Peyer's patch (tissue), 4 donors: ENCODE measurements around the gene VAMP2. TPM values are rescaled to one million over a fixed set of nuclear protein-coding genes. Genes with fewer than 3 reads are reported as not detected.
A peak's percentile ranks its signal among the peaks of the same experiment; 100 is the strongest.
"Not testable (repeated sequence)": the region's sequence is repeated elsewhere in the genome, so short reads cannot be mapped to it uniquely, and the experiment has no call there.

Experiments used
- DNase-seq, 3 donors: peaks; one replicate each; pipeline ENCODE4 v3.0.0-alpha.2; 2017 to 2019
- H3K27ac ChIP-seq, 4 donors: fragments of 200-600 bp; sonication (generic); one replicate each; pipeline ENCODE4 v1.5.1; 2016 to 2019
- H3K27me3 ChIP-seq, 2 donors: fragments of 200-600 bp; sonication (generic); one replicate each; pipeline ENCODE4 v1.5.1; 2019
- H3K36me3 ChIP-seq, 3 donors: fragments of 200-600 bp; sonication (generic); one replicate each; pipeline ENCODE4 v1.5.1; 2016 to 2019
- H3K4me1 ChIP-seq, 4 donors: fragments of 200-600 bp; sonication (generic); one replicate each; pipeline ENCODE4 v1.5.1; 2016 to 2019
- H3K4me3 ChIP-seq, 4 donors: fragments of 200-600 bp; sonication (generic); 1 replicate in 3 of 4; 2 replicates in 1 of 4; pipeline ENCODE4 v1.5.1; 2016 to 2019; ENCODE audit warnings: mild to moderate bottlenecking in 1 of 4
- H3K9me3 ChIP-seq, 4 donors: fragments of 200-600 bp; sonication (generic); one replicate each; pipeline ENCODE4 v1.5.1; 2016 to 2019; ENCODE audit warnings: mild to moderate bottlenecking in 1 of 4
- CTCF ChIP-seq, 6 experiments: fragments of 450-650 bp in 4 of 6; fragments of 200-600 bp in 2 of 6; sonication (generic) in 1 of 6; IDR thresholded peaks; one replicate each; pipeline ENCODE4 v1.5.1; 2017 to 2019; ENCODE audit warnings: antibody characterized with exemption in 6 of 6, mild to moderate bottlenecking in 3 of 6, moderate library complexity in 1 of 6
- POLR2A ChIP-seq, 2 donors: fragments of 450-650 bp; IDR thresholded peaks; one replicate each; pipeline ENCODE4 v1.5.1; 2017; ENCODE audit warnings: antibody characterized with exemption in 2 of 2, mild to moderate bottlenecking in 2 of 2, moderate library complexity in 2 of 2
- total RNA-seq, 4 donors: library from RNA; depleted of rRNA; stranded (reverse); fragments of >200 nt; gene quantifications; one replicate each; pipeline ENCODE4 v1.1.0, GENCODE V29; 2016

Gene VAMP2
- total RNA-seq, 4 donors from 2014 or later: 10.7 to 40.2 (median 32.4) TPM

- TF ChIP-seq CTCF (IDR thresholded peaks at IDR 0.05) (peak in 2 of 6 experiments; percentile 0 to 28), POLR2A (IDR thresholded peaks at IDR 0.05) (peak; percentile 100)
Observed at GRCh38 chr17:8173056-8173870, 10.5 kb upstream of the VAMP2 start.

GRCh38 chr17:8170186-8170585, 7.4 kb upstream of the VAMP2 start:
- not testable (repeated sequence) for H3K36me3 ChIP-seq, H3K9me3 ChIP-seq, H3K27ac ChIP-seq, H3K4me3 ChIP-seq, DNase-seq, H3K27me3 ChIP-seq
- H3K4me1 ChIP-seq: peaks cover 0 to 11% (median 0%) of the 10 kb centered on the region in 4 donors

More at GRCh38 chr17:8173056-8173870, 10.5 kb upstream of the VAMP2 start:
- Histone ChIP-seq H3K4me3 (peak overlapping the region; percentile 36 to 46 (median 42)), H3K27me3 (no peaks in the 10 kb centered on the region), H3K27ac (peak overlapping the region; percentile 80 to 95 (median 89)), H3K36me3 (no peaks in the 10 kb centered on the region), H3K9me3 (no peaks in the 10 kb centered on the region), H3K4me1 (peaks cover 6 to 28% (median 9%) of the 10 kb centered on the region in 4 donors)
- peak; percentile 59 to 94 (median 88) for DNase-seq

DNA sequence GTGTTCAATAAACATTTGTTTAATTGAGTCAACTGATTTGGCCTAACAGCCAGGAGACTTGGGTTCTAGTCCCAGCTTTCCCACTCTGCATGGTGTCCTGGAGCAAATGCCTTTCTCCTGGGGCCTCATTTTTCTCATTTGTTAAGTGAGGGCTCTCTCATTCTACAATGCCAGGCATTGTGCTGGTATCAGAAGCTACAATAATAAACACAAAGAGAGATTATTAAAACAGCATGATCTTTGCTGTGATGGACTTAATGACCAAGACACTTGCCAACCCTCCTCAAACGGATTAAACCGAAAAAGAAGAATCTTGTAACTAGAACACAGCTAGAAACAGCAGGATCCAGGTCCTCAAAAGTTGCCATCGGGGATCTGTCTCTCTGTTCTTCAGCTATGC, 4.8 kb upstream of the VAMP2 start:
- Histone ChIP-seq H3K27me3 (no peaks in the 10 kb centered on the region), H3K27ac (no peak overlapping the region), H3K4me1 (peaks cover 0 to 19% (median 9%) of the 10 kb centered on the region in 4 donors), H3K4me3 (no peak overlapping the region), H3K36me3 (no peaks in the 10 kb centered on the region), H3K9me3 (no peaks in the 10 kb centered on the region)
- TF ChIP-seq CTCF (IDR thresholded peaks at IDR 0.05) (no peak), POLR2A (IDR thresholded peaks at IDR 0.05) (no peak)
- no peak for DNase-seq

DNA sequence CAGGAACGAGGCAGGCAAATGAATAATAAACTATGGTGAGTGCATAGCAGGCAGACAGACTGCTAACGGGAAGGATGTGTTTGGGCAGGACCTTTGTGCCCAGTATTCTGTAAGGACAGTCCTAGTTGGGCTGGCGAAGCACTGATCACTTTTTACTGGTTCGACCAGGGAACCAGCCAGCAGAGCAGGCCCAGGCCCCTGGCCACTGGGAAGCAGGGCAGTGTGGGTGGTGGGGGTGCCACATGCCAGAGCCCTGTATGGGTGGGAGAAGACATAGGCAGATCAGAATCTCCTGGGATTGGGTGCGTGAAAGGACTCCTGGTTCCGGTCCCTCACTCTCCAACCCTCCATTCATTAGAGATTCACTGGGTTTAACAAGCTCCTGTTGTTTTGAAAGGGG, 4.0 kb upstream of the VAMP2 start:
- Histone ChIP-seq H3K9me3 (no peaks in the 10 kb centered on the region), H3K4me3 (no peak overlapping the region), H3K27me3 (no peaks in the 10 kb centered on the region), H3K27ac (no peak overlapping the region), H3K4me1 (peaks cover under 1 to 22% (median 11%) of the 10 kb centered on the region in 4 donors), H3K36me3 (no peaks in the 10 kb centered on the region)
- TF ChIP-seq POLR2A (IDR thresholded peaks at IDR 0.05) (no peak), CTCF (IDR thresholded peaks at IDR 0.05) (no peak)
- peak in 1 of 3 donors; percentile 11 for DNase-seq

- peak overlapping the region; percentile 99 to 100 (median 100) for H3K27ac ChIP-seq
- no peak overlapping the region for H3K4me3 ChIP-seq
- peaks cover 0 to 14% (median 0%) of the 10 kb centered on the region in 3 donors for H3K36me3 ChIP-seq
- peaks cover 9 to 39% (median 16%) of the 10 kb centered on the region in 4 donors for H3K4me1 ChIP-seq
- H3K27me3 ChIP-seq: no peaks in the 10 kb centered on the region
- TF ChIP-seq CTCF (IDR thresholded peaks at IDR 0.05): no peak
- DNase-seq: peak in 1 of 3 donors; percentile 31
- H3K9me3 ChIP-seq: no peaks in the 10 kb centered on the region
Observed at GRCh38 chr17:8164815-8165131, 2.0 kb upstream of the VAMP2 start.

- Histone ChIP-seq H3K27ac (peak overlapping the region; percentile 99 to 100 (median 100)), H3K4me1 (peaks cover 9 to 45% (median 16%) of the 10 kb centered on the region in 4 donors), H3K4me3 (peak overlapping the region in 1 of 4 donors; percentile 99), H3K27me3 (no peaks in the 10 kb centered on the region), H3K36me3 (peaks cover 0 to 20% (median 0%) of the 10 kb centered on the region in 3 donors), H3K9me3 (no peaks in the 10 kb centered on the region)
- no peak for TF ChIP-seq CTCF (IDR thresholded peaks at IDR 0.05)
- TF ChIP-seq POLR2A (IDR thresholded peaks at IDR 0.05): no peak
- DNase-seq: peak; percentile 77 to 93 (median 84)
Observed at GRCh38 chr17:8163978-8164814, 1.4 kb upstream of the VAMP2 start.
